Lung (tissue), 12 donors: Measurements from ENCODE around the gene PGA5. TPM values are rescaled to one million over a fixed set of nuclear protein-coding genes. Genes with fewer than 3 reads are reported as not detected.

Experiments
- ATAC-seq: fragments of 200-7000 bp; cut with Tn5 transposase; one replicate; pipeline ENCODE4 v1.9.1; 2020; ENCODE audit warnings: moderate number of reproducible peaks; ENCODE audit not compliant: insufficient read depth, low FRiP score
- DNase-seq, 3 donors: peaks; one replicate each; pipeline ENCODE4 v3.0.0-alpha.2; 2013 to 2017
- H3K27ac ChIP-seq, 2 donors: one replicate each; pipeline ENCODE4 v1.5.1; 2013; ENCODE audit warnings: mild to moderate bottlenecking in 2 of 2, moderate library complexity in 2 of 2, control low read depth in 1 of 2, inconsistent platforms in 1 of 2, low read depth in 1 of 2, low read length in 1 of 2
- H3K27me3 ChIP-seq, 3 donors: one replicate each; pipeline ENCODE4 v1.5.1; 2013; ENCODE audit warnings: low read length in 2 of 3; ENCODE audit not compliant: control insufficient read depth in 3 of 3, insufficient read depth in 3 of 3
- H3K36me3 ChIP-seq, 4 donors: one replicate each; pipeline ENCODE4 v1.5.1; 2013; ENCODE audit warnings: low read length in 4 of 4, mild to moderate bottlenecking in 1 of 4, moderate library complexity in 1 of 4; ENCODE audit not compliant: control insufficient read depth in 4 of 4, insufficient read depth in 4 of 4
- H3K4me1 ChIP-seq, 5 donors: one replicate each; pipeline ENCODE4 v1.5.1; 2013; ENCODE audit warnings: low read length in 5 of 5, mild to moderate bottlenecking in 2 of 5, moderate library complexity in 1 of 5; ENCODE audit not compliant: control insufficient read depth in 5 of 5, insufficient read depth in 5 of 5
- H3K4me3 ChIP-seq: one replicate; pipeline ENCODE4 v1.5.1; 2013; ENCODE audit warnings: mild to moderate bottlenecking, control low read depth, moderate library complexity
- H3K9ac ChIP-seq, 2 donors: one replicate each; pipeline ENCODE4 v1.5.1; 2013; ENCODE audit warnings: low read length in 2 of 2, control low read depth in 1 of 2; ENCODE audit not compliant: insufficient read depth in 1 of 2
- H3K9me3 ChIP-seq, 4 donors: one replicate each; pipeline ENCODE4 v1.5.1; 2013; ENCODE audit warnings: low read length in 3 of 4, mild to moderate bottlenecking in 1 of 4, moderate library complexity in 1 of 4; ENCODE audit not compliant: control insufficient read depth in 4 of 4, insufficient read depth in 3 of 4
- WGBS, 2 donors: extraction: QIAGEN DNeasy Blood & Tissue Kit; methylation state at CpG; one replicate each; pipeline ENCODE4 v1.1.7; 2013; 5-methylcytosine and 5-hydroxymethylcytosine counted together
- polyA plus RNA-seq, 2 donors: library from polyadenylated mRNA; stranded (reverse); fragments of 200-250 nt; gene quantifications; one replicate each; pipeline ENCODE4 v1.2.1, GENCODE V29; 2013
- total RNA-seq, 2 donors: library from RNA; depleted of rRNA in 1 of 2; stranded (reverse); fragments of >200 nt in 1 of 2; gene quantifications; one replicate each; pipeline ENCODE4 v1.2.1, GENCODE V29; 2014 to 2021
- TF ChIP-seq, protein P1 (sequence below): IDR thresholded peaks from 2 replicates; pipeline ENCODE4 v1.5.1; 2012; ENCODE audit warnings: mild to moderate bottlenecking; ENCODE audit errors: control extremely low read depth, extremely low read depth
- donor health status: control.
- donor health status: control.
- donor health status: Bipolar disorder and iron deficiency.
- donor health status: healthy.
- donor health status: DM: yes; HTN: yes; CAD: no.

PGA5 gene
- total and polyA plus RNA-seq, 4 donors = 0.08 to 0.55 (median 0.09) TPM; not detected in 1

DNA sequence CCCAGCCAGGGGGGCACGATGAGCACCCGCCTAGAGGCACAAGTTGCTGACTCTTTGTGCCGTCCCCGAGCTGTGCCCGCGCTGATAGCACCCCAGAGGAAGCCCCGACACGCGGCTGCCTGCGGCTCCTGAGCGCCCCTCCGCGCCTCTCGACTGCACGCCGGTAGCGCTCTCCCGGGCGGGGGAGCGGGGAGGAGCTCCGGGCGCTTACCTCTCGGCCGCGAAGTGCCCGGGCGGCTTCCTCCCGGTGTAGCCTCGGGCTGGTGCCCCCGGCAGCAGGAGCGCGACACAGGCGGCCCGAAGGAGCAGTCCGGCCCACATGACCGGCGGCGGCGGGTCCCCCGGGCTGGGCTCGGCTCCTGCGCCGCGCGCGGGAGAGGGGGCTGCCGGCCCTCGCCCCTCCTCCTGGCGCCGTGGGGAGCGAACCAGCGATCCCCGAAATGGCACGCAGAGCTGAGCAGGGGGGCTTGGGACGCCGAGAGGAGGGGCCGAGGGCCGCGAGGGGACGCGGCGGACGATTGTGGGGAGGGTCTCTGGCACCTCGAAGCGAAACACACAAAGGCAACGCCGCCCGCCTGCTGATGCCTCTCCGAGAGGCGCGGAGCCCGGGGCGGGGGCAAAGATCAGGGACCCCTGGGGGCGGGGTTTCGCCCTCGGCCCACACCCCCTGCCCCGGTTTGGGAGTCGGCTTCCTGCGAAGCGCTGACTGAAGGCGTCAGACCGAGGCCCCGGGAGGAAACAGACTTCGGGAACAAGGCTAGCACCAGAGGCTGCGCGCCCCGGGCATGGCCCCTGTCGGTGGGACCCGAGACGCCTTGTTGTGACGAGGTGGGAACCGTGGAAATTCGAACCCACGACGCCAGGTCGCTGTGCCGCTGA is 54.0 kb downstream of the PGA5 start, which contains the start of gene VWCE:
VWCE (minus strand) TSS at position 600 of the 879 bp plus-strand sequence; CDS start at position 321, 279 bp downstream.
- peak within 1 kb of the TSS; percentile 35 for H3K4me3 ChIP-seq
- TF ChIP-seq, protein P1, sequence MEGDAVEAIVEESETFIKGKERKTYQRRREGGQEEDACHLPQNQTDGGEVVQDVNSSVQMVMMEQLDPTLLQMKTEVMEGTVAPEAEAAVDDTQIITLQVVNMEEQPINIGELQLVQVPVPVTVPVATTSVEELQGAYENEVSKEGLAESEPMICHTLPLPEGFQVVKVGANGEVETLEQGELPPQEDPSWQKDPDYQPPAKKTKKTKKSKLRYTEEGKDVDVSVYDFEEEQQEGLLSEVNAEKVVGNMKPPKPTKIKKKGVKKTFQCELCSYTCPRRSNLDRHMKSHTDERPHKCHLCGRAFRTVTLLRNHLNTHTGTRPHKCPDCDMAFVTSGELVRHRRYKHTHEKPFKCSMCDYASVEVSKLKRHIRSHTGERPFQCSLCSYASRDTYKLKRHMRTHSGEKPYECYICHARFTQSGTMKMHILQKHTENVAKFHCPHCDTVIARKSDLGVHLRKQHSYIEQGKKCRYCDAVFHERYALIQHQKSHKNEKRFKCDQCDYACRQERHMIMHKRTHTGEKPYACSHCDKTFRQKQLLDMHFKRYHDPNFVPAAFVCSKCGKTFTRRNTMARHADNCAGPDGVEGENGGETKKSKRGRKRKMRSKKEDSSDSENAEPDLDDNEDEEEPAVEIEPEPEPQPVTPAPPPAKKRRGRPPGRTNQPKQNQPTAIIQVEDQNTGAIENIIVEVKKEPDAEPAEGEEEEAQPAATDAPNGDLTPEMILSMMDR = no peak
- no peak within 1 kb of the TSS for H3K27ac ChIP-seq
- H3K36me3 ChIP-seq = peaks cover 2 to 13% (median 6%) of the 10 kb centered on the region in 4 donors
- peaks cover 0 to 10% (median 0%) of the 10 kb centered on the region in 4 donors for H3K9me3 ChIP-seq
- peak; percentile 73 to 74 (median 74) for DNase-seq
- ATAC-seq = peak; percentile 42
- peak within 1 kb of the TSS; percentile 32 to 55 for H3K9ac ChIP-seq
- WGBS, 2 donors = 1 to 2% methylated on average over 88 to 97 of the region's 97 CpGs
- no peaks in the 10 kb centered on the region for H3K27me3 ChIP-seq
- peaks cover 0 to 17% (median 6%) of the 10 kb centered on the region in 5 donors for H3K4me1 ChIP-seq

DNA sequence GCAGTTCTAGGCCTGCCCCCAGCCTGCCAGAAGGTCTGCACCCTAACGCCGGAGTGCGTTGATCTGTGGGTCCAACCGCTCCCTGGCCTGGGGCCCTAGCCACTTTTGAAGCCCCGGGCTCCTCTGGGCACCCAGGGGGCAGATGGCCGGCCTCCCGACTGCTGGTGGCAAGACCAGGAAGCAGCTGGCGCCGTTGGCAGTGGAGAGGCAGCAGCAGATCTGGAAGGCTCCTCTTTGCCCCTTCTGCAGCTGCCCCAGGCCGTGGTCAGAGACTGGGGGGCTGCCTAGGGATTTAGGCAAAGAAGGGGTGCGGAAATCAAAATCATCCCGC is 54.6 kb downstream of the PGA5 start:
- TF ChIP-seq, protein P1 = no peak
- Histone ChIP-seq H3K4me1 (peaks cover 0 to 17% (median 6%) of the 10 kb centered on the region in 5 donors), H3K4me3 (no peak overlapping the region), H3K27ac (no peak overlapping the region), H3K36me3 (peaks cover 5 to 19% (median 10%) of the 10 kb centered on the region in 4 donors), H3K9ac (peak overlapping the region; percentile 13 to 55), H3K27me3 (no peaks in the 10 kb centered on the region), H3K9me3 (peaks cover 0 to 10% (median 0%) of the 10 kb centered on the region in 4 donors)
- DNase-seq (no peak), ATAC-seq (no peak)
- 41 to 47% methylated on average over 10 to 12 of the region's 12 CpGs for WGBS, 2 donors

DNA sequence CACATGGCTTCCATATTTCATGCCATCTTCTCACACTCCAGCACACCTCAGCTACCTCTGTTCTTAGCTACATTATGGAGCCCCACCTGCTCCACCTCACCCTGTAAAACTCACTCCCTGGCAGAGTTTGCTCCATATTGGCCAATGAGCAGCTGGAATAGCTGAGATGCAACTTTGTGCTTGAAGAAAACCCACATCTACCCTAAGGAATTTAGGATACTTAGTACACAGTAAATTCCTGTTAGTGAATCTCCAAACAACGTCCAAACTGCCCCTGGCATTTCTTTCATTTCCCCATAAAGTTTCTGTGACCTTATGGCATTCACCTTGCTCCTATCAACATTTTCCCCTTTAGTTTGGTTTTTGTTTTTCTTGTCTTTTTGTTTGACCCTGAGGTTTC is 56.4 kb downstream of the PGA5 start:
- no peak overlapping the region for H3K4me3 ChIP-seq
- peaks cover 0 to 17% (median 6%) of the 10 kb centered on the region in 5 donors for H3K4me1 ChIP-seq
- TF ChIP-seq, protein P1 = no peak
- H3K27me3 ChIP-seq = no peaks in the 10 kb centered on the region
- H3K36me3 ChIP-seq = peaks cover 14 to 33% (median 21%) of the 10 kb centered on the region in 4 donors
- H3K9me3 ChIP-seq = peaks cover 0 to 8% (median 0%) of the 10 kb centered on the region in 4 donors
- H3K27ac ChIP-seq = no peak overlapping the region
- ATAC-seq (no peak), DNase-seq (no peak)
- no peak overlapping the region for H3K9ac ChIP-seq
- WGBS, 2 donors = 43 to 50% methylated on average over 1 of the region's 1 CpG
